Kidney tubule cell (primary cell): ENCODE measurements around the gene IHH.
A peak's percentile ranks its signal among the peaks of the same experiment; 100 is the strongest.

ENCODE experiments used
- DNase-seq: peaks from one replicate; pipeline ENCODE4 v3.0.0-alpha.2; 2018; ENCODE audit warnings: low spot score

Gene IHH

DNA sequence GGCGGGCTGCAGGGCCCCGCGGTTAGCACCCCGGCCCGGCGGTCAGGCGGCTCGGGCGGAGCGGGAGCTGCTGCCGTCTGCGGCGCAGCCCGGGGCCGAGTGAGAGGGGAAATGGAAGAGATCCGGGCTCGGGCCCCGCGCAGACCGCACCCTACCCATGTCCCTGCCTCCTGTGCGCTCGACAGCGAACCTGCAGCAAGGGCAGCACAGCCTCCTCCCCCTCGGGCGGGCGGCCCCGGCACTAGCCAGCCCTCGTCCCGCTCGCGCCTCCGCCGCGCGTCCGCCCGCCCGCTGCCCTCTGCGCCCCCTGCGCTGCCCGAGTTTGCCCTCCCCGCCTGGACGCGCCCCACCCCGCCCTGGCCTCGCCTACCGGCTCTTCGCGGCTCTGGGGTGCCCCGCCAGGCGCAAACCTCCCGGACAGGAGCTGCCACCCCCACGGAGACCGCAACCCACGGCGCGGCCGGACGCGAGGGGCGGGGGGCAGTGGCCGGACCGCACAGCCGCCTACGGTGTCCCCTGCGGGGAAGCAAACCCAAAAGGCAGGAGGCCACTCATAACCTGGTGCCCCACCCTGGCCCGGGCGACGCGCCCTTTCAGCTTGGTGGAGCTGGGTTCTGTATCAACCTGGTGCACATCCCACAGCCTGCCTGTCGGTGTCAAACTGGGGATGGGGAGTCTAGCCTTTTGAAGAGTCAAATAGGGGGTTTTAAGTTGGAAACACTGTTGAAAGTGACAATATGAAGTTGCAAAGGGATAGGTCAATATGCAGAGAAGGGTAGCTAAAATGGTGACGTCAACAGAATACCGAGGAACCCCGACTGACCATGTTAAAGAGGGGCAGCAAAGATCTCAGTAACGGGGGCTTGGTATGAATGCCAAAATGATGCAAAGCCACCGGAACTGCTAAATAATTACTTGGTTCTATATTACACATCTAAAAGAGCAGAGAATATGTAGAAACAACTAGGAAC, at the start of gene IHH:
TSS of gene IHH (minus strand) at position 101 of the 971 bp plus-strand sequence. CDS start 454 bp downstream, outside the sequence.
- peak; percentile 20 for DNase-seq

DNA sequence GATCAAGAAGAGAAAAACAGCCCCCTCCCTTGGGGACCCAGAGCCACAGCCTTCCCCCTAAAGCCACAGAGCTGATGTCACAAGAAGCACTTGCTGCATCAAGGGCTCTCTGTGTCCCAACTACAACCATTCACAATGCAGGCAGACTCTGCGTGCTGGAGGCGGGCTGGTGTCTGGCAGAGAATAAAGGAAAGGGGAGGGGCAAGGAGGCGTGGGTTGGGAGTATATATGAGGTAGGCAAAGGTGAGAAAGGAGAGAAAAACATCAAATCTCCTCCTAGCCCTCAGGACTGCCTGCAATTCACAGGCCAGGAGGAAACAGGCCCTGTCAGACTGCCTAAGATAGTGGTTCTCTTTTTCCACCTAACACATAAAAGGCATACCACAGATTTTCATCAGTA, 48.8 kb upstream of the IHH start:
- no peak for DNase-seq

DNA sequence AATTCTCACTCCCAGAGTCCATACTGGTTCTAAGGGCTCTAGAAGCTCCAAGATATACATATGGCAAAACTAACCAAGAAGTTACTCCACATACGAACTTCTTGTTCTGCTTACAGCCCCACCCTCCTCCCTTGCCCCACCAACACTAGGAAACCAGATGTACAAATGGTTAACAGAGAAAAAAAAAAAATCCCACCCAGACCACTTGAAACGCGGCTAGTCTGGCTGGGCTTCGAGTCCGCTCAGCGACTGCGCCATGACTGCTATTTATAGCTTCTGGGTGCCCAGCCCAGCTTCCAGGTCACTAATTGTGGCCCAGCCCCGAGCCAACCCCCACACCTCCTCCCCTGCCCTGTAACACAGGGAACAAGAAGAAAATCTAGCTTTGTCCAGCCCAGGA, 47.0 kb upstream of the IHH start:
- DNase-seq = no peak

DNA sequence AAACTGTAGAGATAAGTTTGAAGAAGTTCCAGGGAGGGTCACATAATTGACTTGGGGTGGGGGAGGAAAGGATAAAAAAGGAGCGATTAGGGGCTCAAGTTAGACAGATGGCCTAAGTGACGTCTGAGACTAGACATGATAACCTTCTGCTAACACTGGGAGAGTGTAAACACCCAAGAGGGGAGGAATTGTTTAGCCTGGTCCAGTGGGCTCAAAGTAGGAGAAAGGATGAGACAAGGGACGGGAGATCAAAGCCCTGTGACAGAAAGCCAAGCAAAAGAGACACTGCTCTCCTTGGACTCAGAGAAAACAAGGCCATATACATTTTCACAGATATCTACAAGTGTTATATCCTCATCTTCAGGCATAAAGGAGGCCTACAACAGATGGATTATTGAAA, 45.5 kb upstream of the IHH start:
- DNase-seq = no peak

GRCh38 chr2:219104107-219105035, 43.6 kb upstream of the IHH start:
- peak; percentile 44 for DNase-seq

GRCh38 chr2:219099329-219099728, 38.6 kb upstream of the IHH start:
- peak; percentile 49 for DNase-seq

- DNase-seq = no peak
These were observed 34.8 kb upstream of the IHH start for GRCh38 chr2:219095406-219095935.

GRCh38 chr2:219094171-219094570, 33.5 kb upstream of the IHH start:
- no peak for DNase-seq

DNA sequence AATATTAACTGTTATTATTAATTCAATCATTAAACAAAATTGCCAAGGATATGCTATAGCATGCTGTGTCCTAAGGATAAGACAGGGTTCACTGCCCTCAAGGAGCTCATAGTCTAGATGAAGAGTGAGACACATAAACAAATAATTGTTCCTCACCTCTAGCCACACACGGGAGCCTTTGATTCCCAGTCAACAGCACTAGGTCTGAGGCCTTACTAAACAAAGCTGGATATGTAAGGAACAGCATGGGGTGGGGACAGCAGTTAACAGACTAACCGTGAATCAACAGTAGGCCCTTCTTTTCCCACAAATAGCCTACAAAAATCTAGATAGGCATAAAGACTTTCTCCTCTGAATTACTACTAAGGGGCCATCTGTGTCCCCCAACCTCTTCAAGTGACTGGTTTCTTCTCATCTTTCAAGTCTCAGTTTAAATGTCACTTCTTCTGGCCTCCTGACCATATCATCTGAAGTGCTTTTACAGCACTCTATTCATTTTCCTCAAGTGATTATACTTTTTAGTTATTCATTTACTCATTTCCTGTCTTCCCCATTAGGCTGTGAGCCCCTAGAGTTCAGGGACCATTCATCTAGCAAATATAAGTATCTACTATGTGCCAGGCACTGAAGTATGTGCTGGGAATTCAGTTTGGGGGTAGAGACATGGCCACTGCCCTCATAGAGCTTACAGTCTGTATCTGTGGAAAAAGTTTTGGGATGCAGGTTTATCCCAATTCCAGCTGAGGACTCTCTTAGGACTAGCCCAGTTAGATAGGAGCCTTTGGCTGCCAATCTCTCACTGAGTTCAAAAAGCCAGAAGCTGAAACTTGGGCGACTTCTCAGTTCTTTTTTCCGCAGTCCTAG, 29.9 kb upstream of the IHH start:
- no peak for DNase-seq

GRCh38 chr2:219089330-219089729, 28.6 kb upstream of the IHH start:
- DNase-seq = no peak

- DNase-seq = no peak
These were observed 27.1 kb upstream of the IHH start for GRCh38 chr2:219087848-219088247.

DNA sequence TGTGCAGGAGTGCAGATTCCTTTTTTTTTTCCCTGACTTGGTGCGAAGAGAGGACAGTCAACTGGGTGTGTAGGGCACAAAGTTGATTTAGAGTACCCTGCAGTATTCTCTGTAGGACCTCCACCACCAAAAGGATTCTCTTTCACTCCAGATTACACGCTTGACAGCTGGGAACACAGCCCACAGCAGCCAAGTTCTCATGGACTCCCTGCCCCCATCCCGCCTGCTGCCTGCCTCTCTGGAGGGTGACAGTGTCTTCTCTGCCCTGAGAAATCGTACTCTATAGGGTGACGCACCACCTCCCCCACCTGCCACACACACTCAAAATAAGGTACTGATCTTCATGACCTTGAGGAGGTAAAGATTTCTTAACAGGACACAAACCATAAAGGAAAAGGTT, 26.6 kb upstream of the IHH start:
- no peak for DNase-seq

- no peak for DNase-seq
These were observed 25.5 kb upstream of the IHH start for GRCh38 chr2:219086196-219086595.

DNA sequence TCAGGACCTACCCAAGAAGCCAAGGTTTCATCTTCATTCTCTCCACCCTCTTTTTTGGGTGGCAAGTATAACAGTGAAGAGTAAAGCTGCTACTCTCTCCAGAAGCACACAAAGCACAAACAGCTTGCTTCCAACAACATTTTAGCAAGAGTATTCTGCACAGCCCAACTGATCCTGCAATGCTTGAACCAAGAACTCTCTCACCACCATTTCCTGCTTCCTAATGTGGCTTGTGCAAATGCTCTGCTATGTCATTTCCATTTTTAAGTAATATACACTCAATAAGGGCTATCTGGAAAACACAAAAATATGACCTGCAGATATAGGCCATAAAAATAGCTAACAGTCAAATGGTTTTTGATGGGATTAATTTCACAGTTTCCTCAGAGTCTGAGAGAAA, 24.1 kb upstream of the IHH start:
- DNase-seq = no peak

DNA sequence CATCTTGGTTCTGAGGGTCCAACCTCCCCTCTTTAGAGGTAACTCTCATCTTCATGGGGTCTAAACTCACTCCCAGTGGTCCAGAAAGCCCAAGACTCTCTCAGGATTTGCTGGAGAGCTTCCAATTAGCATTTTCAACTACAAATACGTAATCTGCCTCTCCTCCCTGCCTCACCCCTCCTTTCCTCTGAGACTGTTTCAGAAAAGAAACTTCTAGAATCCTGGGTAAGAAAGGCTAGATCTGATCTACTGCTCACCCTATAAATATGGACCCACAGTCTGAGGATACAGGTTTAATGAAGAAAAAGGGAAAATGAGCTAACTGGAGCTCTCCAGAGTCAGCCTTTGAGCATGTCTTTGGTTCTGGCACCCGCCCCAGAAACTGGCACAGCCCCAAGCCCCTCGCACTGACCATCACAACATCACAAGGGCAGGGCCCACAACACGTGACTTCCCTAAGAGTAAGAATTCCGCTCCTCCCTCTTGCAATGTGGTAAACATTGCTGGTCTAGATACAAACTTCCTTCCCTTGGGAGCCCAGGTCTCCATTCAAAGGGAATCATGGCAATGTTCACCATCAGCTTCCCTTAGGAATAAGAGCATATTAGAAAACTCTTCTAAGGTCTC, 21.7 kb upstream of the IHH start:
- DNase-seq = no peak

DNA sequence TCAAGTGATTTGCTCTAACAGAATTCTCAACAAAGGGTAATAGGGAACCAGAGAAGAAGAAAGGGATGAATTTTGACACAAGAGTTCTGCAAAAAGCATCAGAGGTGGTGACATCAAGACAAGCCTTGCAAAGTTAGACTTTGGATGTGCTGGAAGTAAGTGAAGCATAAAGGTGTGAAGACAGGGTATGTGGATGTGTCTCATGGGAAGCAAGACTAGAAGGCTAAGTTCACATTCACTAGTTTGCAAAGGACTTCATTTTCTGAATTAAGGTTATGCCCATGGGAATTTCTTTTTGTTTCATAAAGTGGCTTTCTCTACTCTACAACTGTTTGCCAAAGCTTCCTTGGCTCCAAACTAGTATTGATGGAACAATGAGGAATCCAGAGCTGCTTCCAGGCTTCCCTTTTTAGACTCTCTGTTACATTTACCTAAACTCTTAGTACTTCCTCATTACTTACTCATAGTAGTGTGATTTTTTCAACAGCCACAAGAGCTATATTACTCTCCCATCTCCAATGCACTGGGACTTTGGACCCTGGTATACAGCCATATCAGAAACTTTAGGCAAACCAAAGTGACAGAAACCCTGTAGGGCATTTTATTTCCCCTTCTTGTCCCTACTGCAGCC, 21.1 kb upstream of the IHH start:
- DNase-seq = no peak

DNA sequence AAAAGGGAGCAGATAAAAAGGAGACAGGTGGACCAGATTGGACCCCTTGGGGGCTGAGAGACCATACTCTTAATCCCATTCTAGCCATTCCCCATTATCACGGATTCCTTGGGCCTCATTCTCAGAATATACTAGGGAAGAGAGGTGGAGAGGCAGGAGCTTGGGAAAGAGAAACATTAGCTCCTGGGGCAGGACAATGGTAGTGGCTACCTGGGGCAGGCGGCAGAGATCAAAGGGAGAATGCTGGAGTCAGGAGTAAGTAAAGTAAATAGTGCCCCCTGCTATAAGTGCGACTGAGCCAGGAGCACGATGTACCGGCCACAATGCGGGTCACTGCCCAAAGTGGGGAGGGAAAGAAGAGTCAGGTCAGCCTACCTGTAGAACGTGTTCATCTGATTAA, 20.4 kb upstream of the IHH start:
- DNase-seq = no peak

DNA sequence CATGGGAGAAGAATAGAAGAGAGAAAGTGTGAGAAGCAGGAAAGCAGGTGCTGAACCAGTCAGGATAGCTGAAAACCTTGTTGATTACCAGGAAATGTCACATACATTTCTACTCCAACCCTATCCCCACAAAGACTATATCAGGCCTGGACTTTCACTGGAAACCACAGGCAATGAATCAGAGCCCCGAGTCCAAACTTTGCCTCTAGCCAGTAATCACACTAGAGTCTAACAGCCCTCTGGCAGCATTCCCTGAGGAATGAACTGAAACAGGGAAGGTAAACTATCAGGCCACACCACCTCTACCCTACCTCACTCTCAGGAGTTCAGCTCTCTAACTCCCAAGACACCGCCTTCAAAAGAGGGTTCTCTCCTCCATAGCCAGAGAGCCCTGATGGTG, 18.7 kb upstream of the IHH start:
- peak; percentile 73 for DNase-seq

GRCh38 chr2:219078951-219079350, 18.2 kb upstream of the IHH start:
- no peak for DNase-seq

DNA sequence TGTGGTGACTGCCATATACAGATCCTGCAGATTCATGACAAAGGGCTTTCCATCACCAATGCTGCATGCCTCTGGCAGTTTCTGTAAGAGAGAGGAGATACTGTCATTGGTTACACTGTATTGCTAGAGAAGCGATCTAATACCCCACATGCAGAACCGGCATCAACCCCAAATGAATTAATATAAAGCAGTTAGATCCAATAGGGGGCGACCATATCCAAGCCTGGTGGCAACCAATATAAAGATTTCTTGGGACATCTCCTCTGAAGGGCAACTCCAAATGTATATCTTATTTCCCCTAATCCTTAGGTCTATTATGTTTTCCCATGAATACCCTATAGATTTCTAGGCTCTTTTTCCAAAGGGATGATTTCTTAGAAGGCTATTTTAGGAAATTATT, 17.4 kb upstream of the IHH start:
- no peak for DNase-seq

- DNase-seq = no peak
These were observed 15.5 kb upstream of the IHH start for GRCh38 chr2:219076253-219076652.
